ENCODE measurements around the gene SLC12A5. TPM values are rescaled to one million over a fixed set of nuclear protein-coding genes. Genes with fewer than 3 reads are reported as not detected.
"Not testable (repeated sequence)": the region's sequence is repeated elsewhere in the genome, so short reads cannot be mapped to it uniquely, and the experiment has no call there.

Gene SLC12A5
- total RNA-seq, 1 donor from 2014 or later, result not detected

- TF ChIP-seq CTCF (IDR thresholded peaks at IDR 0.05; ENCODE audit: insufficient read depth, low read length, severe bottlenecking), result no peak
- Histone ChIP-seq H3K4me3 (ENCODE audit: low read depth, low read length) (peak overlapping the region; percentile 76), H3K36me3 (ENCODE audit: control insufficient read depth, insufficient read depth, low read length) (no peaks in the 10 kb centered on the region), H3K27me3 (ENCODE audit: control insufficient read depth, insufficient read depth, low read length) (no peaks in the 10 kb centered on the region)
- peak; percentile 30 for DNase-seq (ENCODE audit: low read depth)
- FAIRE-seq, result no peak
Measured at GRCh38 chr20:46088409-46089166, 59.6 kb downstream of the SLC12A5 start.

GRCh38 chr20:46089167-46089416 is 60.1 kb downstream of the SLC12A5 start:
- TF ChIP-seq CTCF (IDR thresholded peaks at IDR 0.05; ENCODE audit: insufficient read depth, low read length, severe bottlenecking), result no peak
- no peaks in the 10 kb centered on the region for H3K27me3 ChIP-seq (ENCODE audit: control insufficient read depth, insufficient read depth, low read length)
- peak; percentile 17 for DNase-seq (ENCODE audit: low read depth)

GRCh38 chr20:46089417-46090388 is 60.7 kb downstream of the SLC12A5 start, which contains the start of gene NCOA5:
Gene NCOA5, minus strand, starts transcription at chr20:46089962. Its CDS starts 10,538 bp downstream, at chr20:46079424.
- no peak for FAIRE-seq
- DNase-seq (ENCODE audit: low read depth), result peak; percentile 84
- Histone ChIP-seq H3K36me3 (ENCODE audit: control insufficient read depth, insufficient read depth, low read length) (no peaks in the 10 kb centered on the region), H3K27me3 (ENCODE audit: control insufficient read depth, insufficient read depth, low read length) (no peaks in the 10 kb centered on the region), H3K4me3 (ENCODE audit: low read depth, low read length) (peak within 1 kb of the TSS; percentile 76)
- TF ChIP-seq CTCF (IDR thresholded peaks at IDR 0.05; ENCODE audit: insufficient read depth, low read length, severe bottlenecking), result peak; percentile 37

More at GRCh38 chr20:46089167-46089416, 60.1 kb downstream of the SLC12A5 start:
- no peak for FAIRE-seq
- peak overlapping the region; percentile 76 for H3K4me3 ChIP-seq (ENCODE audit: low read depth, low read length)
- H3K36me3 ChIP-seq (ENCODE audit: control insufficient read depth, insufficient read depth, low read length), result no peaks in the 10 kb centered on the region

GRCh38 chr20:46091622-46092535 is 62.9 kb downstream of the SLC12A5 start:
- H3K4me3 ChIP-seq (ENCODE audit: low read depth, low read length); FAIRE-seq; H3K36me3 ChIP-seq (ENCODE audit: control insufficient read depth, insufficient read depth, low read length); H3K27me3 ChIP-seq (ENCODE audit: control insufficient read depth, insufficient read depth, low read length); DNase-seq (ENCODE audit: low read depth): not testable (repeated sequence)

- FAIRE-seq, result no peak
- peak; percentile 31 for DNase-seq (ENCODE audit: low read depth)
- no peaks in the 10 kb centered on the region for H3K36me3 ChIP-seq (ENCODE audit: control insufficient read depth, insufficient read depth, low read length)
Measured at GRCh38 chr20:46093531-46093930, 64.5 kb downstream of the SLC12A5 start.

More at GRCh38 chr20:46093531-46093930, 64.5 kb downstream of the SLC12A5 start:
- Histone ChIP-seq H3K27me3 (ENCODE audit: control insufficient read depth, insufficient read depth, low read length) (no peaks in the 10 kb centered on the region), H3K4me3 (ENCODE audit: low read depth, low read length) (no peak overlapping the region)
- no peak for TF ChIP-seq CTCF (IDR thresholded peaks at IDR 0.05; ENCODE audit: insufficient read depth, low read length, severe bottlenecking)

Data from bronchial epithelial cell (primary cell).